Measurements from ENCODE around the gene BICDL2. TPM values are rescaled to one million over a fixed set of nuclear protein-coding genes. Genes with fewer than 3 reads are reported as not detected.
"Not testable (repeated sequence)": the region's sequence is repeated elsewhere in the genome, so short reads cannot be mapped to it uniquely, and the experiment has no call there.

Gene BICDL2
- total RNA-seq, 2 experiments from 2014 or later, result 0.77 to 0.92 TPM

DNA sequence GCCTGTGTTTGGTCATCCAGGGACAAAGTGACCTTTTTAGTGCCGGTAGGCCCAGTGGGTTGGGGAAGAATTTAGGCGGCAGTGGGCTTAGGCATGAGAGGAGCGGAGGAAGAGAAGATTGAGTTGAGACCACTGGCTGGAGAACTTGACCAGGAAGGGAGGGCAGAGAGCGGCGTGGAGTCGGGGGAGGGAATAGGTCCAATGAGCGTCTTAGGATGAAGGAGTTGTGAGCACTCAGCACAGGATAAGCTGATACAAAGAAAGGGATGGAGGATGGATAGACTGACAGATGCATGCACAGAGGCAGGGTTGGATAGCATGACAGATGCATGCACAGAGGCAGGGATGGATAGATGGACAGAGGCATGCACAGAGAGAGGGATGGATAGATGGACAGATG, 36.7 kb upstream of the BICDL2 start:
- TF ChIP-seq, protein P1, sequence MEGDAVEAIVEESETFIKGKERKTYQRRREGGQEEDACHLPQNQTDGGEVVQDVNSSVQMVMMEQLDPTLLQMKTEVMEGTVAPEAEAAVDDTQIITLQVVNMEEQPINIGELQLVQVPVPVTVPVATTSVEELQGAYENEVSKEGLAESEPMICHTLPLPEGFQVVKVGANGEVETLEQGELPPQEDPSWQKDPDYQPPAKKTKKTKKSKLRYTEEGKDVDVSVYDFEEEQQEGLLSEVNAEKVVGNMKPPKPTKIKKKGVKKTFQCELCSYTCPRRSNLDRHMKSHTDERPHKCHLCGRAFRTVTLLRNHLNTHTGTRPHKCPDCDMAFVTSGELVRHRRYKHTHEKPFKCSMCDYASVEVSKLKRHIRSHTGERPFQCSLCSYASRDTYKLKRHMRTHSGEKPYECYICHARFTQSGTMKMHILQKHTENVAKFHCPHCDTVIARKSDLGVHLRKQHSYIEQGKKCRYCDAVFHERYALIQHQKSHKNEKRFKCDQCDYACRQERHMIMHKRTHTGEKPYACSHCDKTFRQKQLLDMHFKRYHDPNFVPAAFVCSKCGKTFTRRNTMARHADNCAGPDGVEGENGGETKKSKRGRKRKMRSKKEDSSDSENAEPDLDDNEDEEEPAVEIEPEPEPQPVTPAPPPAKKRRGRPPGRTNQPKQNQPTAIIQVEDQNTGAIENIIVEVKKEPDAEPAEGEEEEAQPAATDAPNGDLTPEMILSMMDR (IDR thresholded peaks at IDR 0.05), result no peak
- DNase-seq (no peak), ATAC-seq (no peak)
- peaks cover 80% of the 10 kb centered on the region for H3K4me1 Mint-ChIP-seq (ENCODE audit: low read depth)
- no peaks in the 10 kb centered on the region for H3K27me3 Mint-ChIP-seq
- CTCF ChIA-PET, result no interaction called here
- peaks cover 9% of the 10 kb centered on the region for H3K9me3 Mint-ChIP-seq
- H3K4me3 Mint-ChIP-seq, result peak overlapping the region; percentile 60
- intact Hi-C loops (cut with micrococcal nuclease), result no loop called here
- POLR2A ChIA-PET, result interaction anchor here (5.1 to 5.7 kb wide), 2 partner anchors 7 to 15 kb away, joined by 27 to 49 read pairs; partner anchors contain the start of gene IL32
- peak overlapping the region; percentile 97 for H3K27ac Mint-ChIP-seq
- peaks cover 29% of the 10 kb centered on the region for H3K36me3 Mint-ChIP-seq (ENCODE audit: low read depth)

DNA sequence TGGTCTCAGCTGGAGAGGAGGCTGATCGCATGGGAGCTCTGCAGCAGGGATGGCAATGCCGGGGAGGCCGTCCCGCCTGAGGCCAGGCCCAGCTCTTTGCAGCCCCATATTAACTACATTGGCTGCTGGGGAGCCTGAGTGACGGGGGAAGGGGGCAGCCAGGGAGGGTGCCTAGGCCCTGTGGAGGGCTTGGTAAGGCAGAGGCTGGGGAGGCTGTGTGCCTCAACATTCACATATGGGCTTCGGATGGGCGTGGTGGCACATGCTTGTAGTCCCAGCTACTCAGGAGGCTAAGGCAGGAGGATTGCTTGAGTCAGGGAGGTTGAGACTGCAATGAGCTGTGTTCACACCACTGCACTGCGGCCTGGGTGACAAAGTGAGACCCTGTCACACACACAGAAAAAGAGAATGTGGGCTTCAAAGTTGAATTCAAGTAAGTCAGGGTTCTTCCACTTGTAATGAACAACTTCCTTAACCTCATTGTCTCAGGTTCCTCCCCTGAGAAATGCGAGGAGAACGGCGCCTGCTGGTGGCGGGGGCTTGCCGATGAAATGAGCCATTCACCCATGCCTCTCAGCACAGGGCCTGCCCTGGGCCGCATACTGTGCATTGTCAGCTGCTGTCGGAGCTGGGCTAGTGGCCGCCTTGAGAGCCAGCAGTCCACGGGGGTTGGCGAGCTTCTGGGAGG, 36.0 kb upstream of the BICDL2 start:
- Mint-ChIP-seq H3K36me3 (ENCODE audit: low read depth) (peaks cover 33% of the 10 kb centered on the region), H3K4me1 (ENCODE audit: low read depth) (peaks cover 77% of the 10 kb centered on the region), H3K27ac (peak overlapping the region; percentile 97)
- ATAC-seq, result peak; percentile 41
- CTCF ChIA-PET, result interaction anchor here (2.1 kb wide), 1 partner anchor 14 kb away, joined by 5 read pairs; no protein-coding TSS in a partner anchor
- POLR2A ChIA-PET, result interaction anchor here (2.1 kb wide), 1 partner anchor 13 kb away, joined by 6 read pairs; no protein-coding TSS in a partner anchor
- H3K27me3 Mint-ChIP-seq; H3K4me3 Mint-ChIP-seq; intact Hi-C loops (cut with micrococcal nuclease); H3K9me3 Mint-ChIP-seq: not testable (repeated sequence)
- peak; percentile 77 for DNase-seq

GRCh38 chr16:3072148-3072547, 35.4 kb upstream of the BICDL2 start:
- ATAC-seq, result peak; percentile 5
- H3K27me3 Mint-ChIP-seq; DNase-seq; H3K4me3 Mint-ChIP-seq; intact Hi-C loops (cut with micrococcal nuclease); H3K9me3 Mint-ChIP-seq: not testable (repeated sequence)
- H3K4me1 Mint-ChIP-seq (ENCODE audit: low read depth), result peaks cover 79% of the 10 kb centered on the region
- POLR2A ChIA-PET, result interaction anchor here (2.1 kb wide), 1 partner anchor 12 kb away, joined by 6 read pairs; no protein-coding TSS in a partner anchor
- CTCF ChIA-PET, result interaction anchor here (2.1 kb wide), 1 partner anchor 14 kb away, joined by 5 read pairs; no protein-coding TSS in a partner anchor
- H3K36me3 Mint-ChIP-seq (ENCODE audit: low read depth), result peaks cover 38% of the 10 kb centered on the region
- peak overlapping the region; percentile 93 for H3K27ac Mint-ChIP-seq

DNA sequence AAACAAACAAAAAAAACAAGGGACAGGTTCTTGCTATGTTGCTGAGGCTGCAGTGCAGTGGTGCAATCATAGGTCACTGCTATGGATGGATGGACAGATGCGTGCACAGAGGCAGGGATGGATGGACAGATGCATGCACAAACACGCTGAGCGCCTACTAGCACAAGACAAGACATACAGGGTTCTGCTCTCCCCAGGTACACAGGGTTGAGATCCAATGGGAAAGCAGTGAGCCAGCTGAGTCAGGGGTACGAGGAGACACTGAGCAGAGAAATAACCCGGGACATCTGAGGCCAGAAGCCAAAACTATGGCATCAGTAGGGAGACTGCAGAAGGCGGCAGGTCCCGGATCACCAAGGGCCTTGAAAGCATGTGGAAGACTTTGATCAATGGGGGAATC, 34.9 kb upstream of the BICDL2 start:
- ATAC-seq (no peak), DNase-seq (no peak)
- TF ChIP-seq, protein P1 (IDR thresholded peaks at IDR 0.05), result no peak
- ChIA-PET CTCF (interaction anchor here (1.5 to 2.1 kb wide), 3 partner anchors 12 to 58 kb away, joined by 5 to 6 read pairs (median 5); no protein-coding TSS in a partner anchor), POLR2A (interaction anchor here (2.1 kb wide), 1 partner anchor 12 kb away, joined by 6 read pairs; no protein-coding TSS in a partner anchor)
- H3K9me3 Mint-ChIP-seq, result peaks cover 1% of the 10 kb centered on the region
- H3K27ac Mint-ChIP-seq, result peak overlapping the region; percentile 93
- peaks cover 39% of the 10 kb centered on the region for H3K36me3 Mint-ChIP-seq (ENCODE audit: low read depth)
- no peaks in the 10 kb centered on the region for H3K27me3 Mint-ChIP-seq
- intact Hi-C loops (cut with micrococcal nuclease), result no loop called here
- H3K4me1 Mint-ChIP-seq (ENCODE audit: low read depth), result peaks cover 75% of the 10 kb centered on the region
- no peak overlapping the region for H3K4me3 Mint-ChIP-seq

DNA sequence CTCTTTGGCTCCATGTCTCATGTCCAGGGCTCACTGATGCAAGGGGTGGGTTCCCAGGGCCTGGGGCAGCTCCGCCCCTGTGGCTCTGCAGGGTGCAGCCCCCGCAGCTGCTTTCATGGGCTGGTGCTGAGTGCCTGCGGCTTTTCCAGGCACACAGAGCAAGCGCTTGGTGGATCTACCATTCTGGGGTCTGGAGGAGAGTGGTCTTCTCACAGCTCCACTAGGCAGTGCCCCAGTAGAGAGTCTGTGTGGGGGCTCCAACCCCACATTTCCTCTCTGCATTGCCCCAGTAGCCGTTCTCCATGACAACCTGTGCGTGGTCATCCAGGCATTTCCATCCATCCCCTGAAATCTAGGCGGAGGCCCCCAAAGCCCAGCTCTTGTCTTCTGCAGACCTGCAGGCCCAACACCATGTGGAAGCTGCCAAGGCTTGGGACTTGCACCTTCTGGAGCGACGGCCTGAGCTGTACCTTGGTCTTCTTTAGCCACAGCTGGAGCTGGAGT, 33.9 kb upstream of the BICDL2 start:
- no peak for ATAC-seq
- ChIA-PET POLR2A (interaction anchor here (0.6 to 2.1 kb wide), 5 partner anchors 11 to 59 kb away, joined by 3 to 6 read pairs (median 3); partner anchors contain the start of gene ZSCAN10), CTCF (interaction anchor here (0.9 to 2.1 kb wide), 4 partner anchors 11 to 59 kb away, joined by 3 to 6 read pairs (median 5); no protein-coding TSS in a partner anchor)
- no peak overlapping the region for H3K4me3 Mint-ChIP-seq
- H3K36me3 Mint-ChIP-seq (ENCODE audit: low read depth), result peaks cover 49% of the 10 kb centered on the region
- no peaks in the 10 kb centered on the region for H3K27me3 Mint-ChIP-seq
- peaks cover 69% of the 10 kb centered on the region for H3K4me1 Mint-ChIP-seq (ENCODE audit: low read depth)
- intact Hi-C loops (cut with micrococcal nuclease), result no loop called here
- H3K27ac Mint-ChIP-seq, result peak overlapping the region; percentile 93
- TF ChIP-seq, protein P1 (IDR thresholded peaks at IDR 0.05), result no peak
- DNase-seq, result peak; percentile 47
- H3K9me3 Mint-ChIP-seq, result peaks cover 1% of the 10 kb centered on the region

- H3K27ac Mint-ChIP-seq, result peak overlapping the region; percentile 93
- POLR2A ChIA-PET, result interaction anchor here (1.4 to 2.3 kb wide), 2 partner anchors 10 to 18 kb away, joined by 3 to 10 read pairs; no protein-coding TSS in a partner anchor
- peaks cover 66% of the 10 kb centered on the region for H3K4me1 Mint-ChIP-seq (ENCODE audit: low read depth)
Measured at GRCh38 chr16:3069146-3069545, 32.4 kb upstream of the BICDL2 start.

More at GRCh38 chr16:3069146-3069545, 32.4 kb upstream of the BICDL2 start:
- DNase-seq; intact Hi-C loops (cut with micrococcal nuclease); H3K9me3 Mint-ChIP-seq; ATAC-seq; H3K27me3 Mint-ChIP-seq: not testable (repeated sequence)
- CTCF ChIA-PET, result interaction anchor here (1.0 to 2.7 kb wide), 2 partner anchors 10 to 50 kb away, joined by 3 to 14 read pairs; no protein-coding TSS in a partner anchor
- H3K36me3 Mint-ChIP-seq (ENCODE audit: low read depth), result peaks cover 48% of the 10 kb centered on the region
- H3K4me3 Mint-ChIP-seq, result peak overlapping the region; percentile 47
